Type B pancreatic cell (in vitro differentiated cells): ENCODE data around the gene INTS15. TPM values are rescaled to one million over a fixed set of nuclear protein-coding genes. Genes with fewer than 3 reads are reported as not detected.

Experiments used
- DNase-seq: peaks from one replicate; pipeline ENCODE4 v3.0.0; 2021; ENCODE audit warnings: mixed read lengths; ENCODE audit not compliant: unreplicated experiment; ENCODE audit errors: extremely low spot score
- H3K27ac Mint-ChIP-seq: 2 replicates; pipeline ENCODE4 v1.8.0; 2021; ENCODE audit warnings: mild to moderate bottlenecking, mixed read lengths
- H3K27me3 Mint-ChIP-seq: 2 replicates; pipeline ENCODE4 v1.8.0; 2021; ENCODE audit warnings: mixed read lengths
- H3K36me3 Mint-ChIP-seq: 2 replicates; pipeline ENCODE4 v1.8.0; 2021; ENCODE audit warnings: mixed read lengths
- H3K4me1 Mint-ChIP-seq: one replicate; pipeline ENCODE4 v1.8.0; 2021; ENCODE audit warnings: mixed read lengths; ENCODE audit not compliant: unreplicated experiment
- H3K4me3 Mint-ChIP-seq: 2 replicates; pipeline ENCODE4 v1.8.0; 2021; ENCODE audit warnings: mild to moderate bottlenecking, mixed read lengths
- H3K9me3 Mint-ChIP-seq: 2 replicates; pipeline ENCODE4 v1.8.0; 2021; ENCODE audit warnings: mixed read lengths
- CTCF ChIP-seq: fragments of 200-600 bp; sonication (generic); conservative IDR thresholded peaks from 2 replicates; pipeline ENCODE4 v1.5.0; 2021; ENCODE audit warnings: antibody characterized with exemption, mild to moderate bottlenecking
- total RNA-seq: library from RNA; stranded (reverse); gene quantifications from 2 replicates; pipeline ENCODE4 v1.2.1, GENCODE V29; 2021; ENCODE audit warnings: low replicate concordance

The INTS15 gene
- total RNA-seq, 1 donor from 2014 or later: 44.1 TPM

DNA sequence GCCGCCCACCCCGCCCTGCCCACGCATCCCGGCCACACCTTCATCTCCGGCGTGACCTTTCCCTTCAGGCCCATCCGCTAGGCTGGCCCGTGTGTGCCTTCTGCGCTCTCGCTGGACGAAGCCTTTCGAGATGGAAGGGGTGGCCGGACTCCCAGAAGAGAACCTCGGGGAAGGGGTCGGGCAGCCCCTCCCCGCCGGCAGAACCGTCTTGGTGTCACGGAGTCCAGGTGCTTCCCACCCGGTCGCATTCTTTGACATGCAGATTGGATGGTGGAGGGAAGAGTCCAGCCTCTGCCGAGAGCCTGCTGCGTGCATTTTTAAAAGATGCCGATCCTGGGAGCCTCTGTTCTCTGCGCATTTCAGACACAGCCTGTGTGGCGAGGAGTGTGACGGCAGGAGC is 18.3 kb downstream of the INTS15 start:
- Mint-ChIP-seq H3K9me3 (no peaks in the 10 kb centered on the region), H3K27me3 (no peaks in the 10 kb centered on the region), H3K27ac (no peak overlapping the region), H3K4me3 (no peak overlapping the region), H3K4me1 (no peaks in the 10 kb centered on the region), H3K36me3 (peaks cover 7% of the 10 kb centered on the region)
- TF ChIP-seq CTCF: no peak
- DNase-seq: no peak

- no peak overlapping the region for H3K4me3 Mint-ChIP-seq
- no peaks in the 10 kb centered on the region for H3K27me3 Mint-ChIP-seq
- H3K4me1 Mint-ChIP-seq: no peaks in the 10 kb centered on the region
- DNase-seq: no peak
- H3K9me3 Mint-ChIP-seq: no peaks in the 10 kb centered on the region
- TF ChIP-seq CTCF: no peak
- H3K27ac Mint-ChIP-seq: no peak overlapping the region
- peaks cover 6% of the 10 kb centered on the region for H3K36me3 Mint-ChIP-seq
These were observed 19.0 kb downstream of the INTS15 start for GRCh38 chr7:6608794-6609193.

DNA sequence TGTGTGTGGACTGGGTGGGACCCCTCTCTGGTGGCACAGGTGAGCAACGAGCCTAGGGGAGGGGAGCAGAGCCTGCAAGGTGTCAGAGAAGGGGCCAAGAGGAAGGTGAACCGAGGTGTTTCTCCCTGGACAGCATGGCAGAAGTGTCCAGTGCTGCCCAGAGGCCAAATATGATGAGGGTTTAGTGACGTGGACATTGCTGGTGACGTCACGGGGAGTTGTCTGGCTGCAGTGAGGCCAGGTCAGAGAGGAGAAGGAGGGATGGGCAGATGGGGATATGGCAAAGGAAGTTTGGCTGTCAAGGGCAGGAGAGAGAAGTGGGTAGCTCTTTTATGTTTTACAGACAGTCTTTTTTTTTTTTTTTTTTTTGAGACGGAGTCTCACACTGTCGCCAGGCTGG is 23.0 kb downstream of the INTS15 start:
- H3K27ac Mint-ChIP-seq: no peak overlapping the region
- peak overlapping the region; percentile 69 for H3K4me3 Mint-ChIP-seq
- DNase-seq: no peak
- peaks cover 4% of the 10 kb centered on the region for H3K4me1 Mint-ChIP-seq
- TF ChIP-seq CTCF: no peak
- H3K9me3 Mint-ChIP-seq: no peaks in the 10 kb centered on the region
- no peaks in the 10 kb centered on the region for H3K36me3 Mint-ChIP-seq
- peaks cover 3% of the 10 kb centered on the region for H3K27me3 Mint-ChIP-seq

GRCh38 chr7:6613706-6614105 is 23.9 kb downstream of the INTS15 start:
- Mint-ChIP-seq H3K9me3 (no peaks in the 10 kb centered on the region), H3K4me3 (peak overlapping the region; percentile 69), H3K27me3 (peaks cover 3% of the 10 kb centered on the region), H3K36me3 (no peaks in the 10 kb centered on the region), H3K27ac (no peak overlapping the region), H3K4me1 (peaks cover 4% of the 10 kb centered on the region)
- no peak for DNase-seq
- no peak for TF ChIP-seq CTCF

DNA sequence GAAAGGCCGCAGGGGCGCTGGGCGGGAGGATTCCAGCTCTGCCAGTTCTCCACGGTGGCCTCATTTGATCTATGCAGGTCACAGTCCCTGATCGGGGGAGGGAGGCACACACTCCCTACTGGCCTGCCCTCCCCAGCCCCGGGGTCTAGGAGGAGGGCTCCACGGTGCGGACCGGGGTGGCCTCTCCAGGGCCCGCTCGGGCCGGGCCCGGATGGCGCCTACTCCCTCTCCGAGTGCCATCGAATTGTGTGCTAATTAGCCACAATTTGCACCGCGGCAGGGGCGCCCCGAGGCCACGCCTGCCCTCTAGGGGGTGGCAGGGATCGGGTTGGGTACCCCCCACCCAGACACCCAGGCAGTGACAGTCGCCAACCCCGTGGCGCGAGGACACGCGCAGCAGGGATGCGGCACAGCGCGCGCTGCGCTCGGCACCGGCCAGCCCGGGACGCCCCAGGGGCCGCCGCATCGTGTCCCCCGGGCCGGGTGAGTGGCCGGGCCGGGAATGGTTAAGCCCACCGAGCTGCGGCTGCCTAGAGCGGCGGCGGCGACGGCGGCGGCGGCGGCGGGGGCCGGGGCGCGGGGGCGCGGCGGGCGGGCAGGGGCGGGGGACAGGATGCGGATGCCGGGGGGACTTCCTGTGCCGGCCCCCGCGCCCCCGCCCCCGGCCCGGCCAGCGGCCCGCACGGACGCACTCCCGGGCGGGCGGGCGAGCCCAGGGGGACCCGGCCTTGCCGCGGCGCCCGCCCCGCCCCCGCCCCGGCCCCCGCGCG is 25.3 kb downstream of the INTS15 start, which contains the start of gene ZNF853:
TSS of gene ZNF853 (plus strand) at position 658 of the 770 bp plus-strand sequence. CDS start 565 bp downstream, outside the sequence.
- Mint-ChIP-seq H3K9me3 (no peaks in the 10 kb centered on the region), H3K4me1 (peaks cover 4% of the 10 kb centered on the region), H3K27ac (no peak within 1 kb of the TSS), H3K36me3 (no peaks in the 10 kb centered on the region), H3K27me3 (peaks cover 3% of the 10 kb centered on the region), H3K4me3 (peak within 1 kb of the TSS; percentile 91)
- no peak for DNase-seq
- no peak for TF ChIP-seq CTCF
